ENCODE data around the gene DIO1.
A peak's percentile ranks its signal among the peaks of the same experiment; 100 is the strongest.

The DIO1 gene

DNA sequence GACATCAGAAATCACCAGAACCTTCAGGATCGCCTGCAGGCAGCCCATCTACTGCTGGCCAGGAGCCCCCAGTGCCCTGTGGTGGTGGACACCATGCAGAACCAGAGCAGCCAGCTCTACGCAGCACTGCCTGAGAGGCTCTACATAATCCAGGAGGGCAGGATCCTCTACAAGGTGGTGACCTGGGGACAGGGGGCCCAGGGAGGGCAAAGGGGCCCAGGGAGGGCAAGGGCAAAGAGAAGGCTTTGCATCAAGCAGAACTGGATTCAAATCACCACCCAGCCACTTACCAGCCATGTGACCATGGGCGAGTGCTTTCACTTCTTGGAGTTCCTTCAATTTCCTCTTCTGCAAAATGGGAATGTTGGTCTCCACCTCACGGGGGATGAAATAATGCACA, 12.1 kb downstream of the DIO1 start:
- no peak for DNase-seq (ENCODE audit: insufficient read length, low spot score)
- FAIRE-seq: no peak
- no peak for TF ChIP-seq POLR2A (IDR thresholded peaks at IDR 0.05; ENCODE audit: low read depth, low read length)

DNA sequence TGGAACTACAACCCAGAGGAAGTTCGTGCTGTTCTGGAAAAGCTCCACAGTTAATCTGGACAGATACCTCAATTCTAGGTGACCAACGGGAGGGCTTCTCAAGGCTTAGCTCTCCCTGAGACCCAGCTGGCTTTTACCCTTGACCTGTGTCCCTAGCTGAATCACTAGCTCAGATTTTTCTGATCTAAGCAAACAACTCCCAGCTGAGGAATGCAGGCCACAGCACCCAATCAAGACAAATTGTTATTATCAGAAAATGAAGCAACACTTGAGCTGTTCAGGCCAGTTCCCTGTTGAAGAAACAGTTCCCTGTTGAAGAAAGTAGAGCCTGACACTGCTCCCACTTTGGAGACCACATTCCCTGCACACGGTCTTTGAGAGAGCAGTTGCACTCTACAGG, 16.0 kb downstream of the DIO1 start:
- no peak for TF ChIP-seq POLR2A (IDR thresholded peaks at IDR 0.05; ENCODE audit: low read depth, low read length)
- DNase-seq (ENCODE audit: insufficient read length, low spot score) (no peak), FAIRE-seq (no peak)

DNA sequence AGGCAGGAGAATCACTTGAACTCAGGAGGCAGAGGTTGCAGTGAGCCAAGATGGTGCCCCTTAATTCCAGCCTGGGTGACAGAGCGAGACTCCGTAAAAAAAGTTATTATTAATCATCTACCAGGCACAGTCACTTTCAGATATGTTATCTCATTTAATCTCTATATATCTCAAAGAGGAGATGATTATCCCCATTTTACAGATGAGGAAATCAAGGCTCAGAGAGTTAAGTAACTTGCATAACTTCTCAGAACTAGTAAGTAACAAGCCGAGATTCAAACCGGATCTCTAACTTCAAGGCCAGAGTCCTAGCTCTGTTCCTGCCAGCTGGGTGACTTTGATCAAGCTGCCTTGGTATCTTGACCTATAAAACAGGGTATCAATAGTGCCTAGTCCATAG, 17.5 kb downstream of the DIO1 start:
- FAIRE-seq (no peak), DNase-seq (ENCODE audit: insufficient read length, low spot score) (no peak)
- TF ChIP-seq POLR2A (IDR thresholded peaks at IDR 0.05; ENCODE audit: low read depth, low read length): no peak

DNA sequence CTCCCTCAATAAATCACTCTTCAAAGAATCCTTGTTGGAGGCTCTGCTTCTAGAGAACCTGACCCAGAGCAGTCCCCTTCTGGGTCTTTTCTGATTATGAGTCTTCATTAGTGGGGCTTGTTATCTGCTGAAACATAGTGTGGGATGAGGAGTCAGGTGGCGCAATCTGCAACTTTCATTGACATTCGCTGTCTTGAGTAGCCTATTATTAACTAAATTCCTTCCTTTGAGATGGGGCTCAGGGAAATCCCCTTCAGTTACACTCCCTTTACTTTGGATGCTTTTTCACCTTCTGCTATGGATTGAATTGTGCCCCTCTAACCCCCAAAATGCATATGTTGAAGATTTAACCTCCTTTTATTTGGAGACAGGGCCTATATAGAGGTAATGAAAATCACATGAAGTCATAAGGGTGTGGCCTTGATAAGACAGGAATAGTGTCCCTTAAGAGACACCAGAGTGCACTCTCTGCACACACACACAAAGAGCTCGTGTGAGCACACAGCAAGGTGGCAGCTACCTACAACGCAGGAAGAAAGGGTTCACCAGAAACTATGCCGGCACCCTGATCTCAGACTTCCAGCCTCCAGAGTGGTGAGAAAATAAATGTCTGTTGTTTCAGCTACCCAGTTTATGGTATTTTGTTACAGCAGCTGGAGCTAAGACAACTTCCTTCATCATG, 19.5 kb downstream of the DIO1 start:
- no peak for DNase-seq (ENCODE audit: insufficient read length, low spot score)
- TF ChIP-seq POLR2A (IDR thresholded peaks at IDR 0.05; ENCODE audit: low read depth, low read length): no peak
- no peak for FAIRE-seq

DNA sequence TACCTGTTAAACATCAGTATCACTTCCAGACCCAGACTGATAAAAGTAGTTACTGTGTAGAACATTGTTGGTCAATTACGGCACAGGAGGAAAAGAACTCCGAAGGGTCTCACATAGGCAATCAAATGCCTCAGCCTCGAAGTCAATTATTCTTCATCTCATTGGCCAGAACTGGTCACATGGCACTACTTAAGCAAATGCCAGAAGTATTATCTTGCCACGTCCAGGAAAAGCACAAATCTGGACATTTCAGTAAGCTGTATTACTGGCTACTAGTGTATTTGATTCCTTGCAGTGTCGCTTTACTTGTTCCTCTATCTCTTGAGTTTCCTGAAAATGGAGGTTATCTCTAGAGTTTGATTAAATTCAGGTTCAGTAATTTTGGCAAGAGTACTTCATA, 24.4 kb downstream of the DIO1 start:
- DNase-seq (ENCODE audit: insufficient read length, low spot score) (no peak), FAIRE-seq (no peak)
- TF ChIP-seq POLR2A (IDR thresholded peaks at IDR 0.05; ENCODE audit: low read depth, low read length): no peak

DNA sequence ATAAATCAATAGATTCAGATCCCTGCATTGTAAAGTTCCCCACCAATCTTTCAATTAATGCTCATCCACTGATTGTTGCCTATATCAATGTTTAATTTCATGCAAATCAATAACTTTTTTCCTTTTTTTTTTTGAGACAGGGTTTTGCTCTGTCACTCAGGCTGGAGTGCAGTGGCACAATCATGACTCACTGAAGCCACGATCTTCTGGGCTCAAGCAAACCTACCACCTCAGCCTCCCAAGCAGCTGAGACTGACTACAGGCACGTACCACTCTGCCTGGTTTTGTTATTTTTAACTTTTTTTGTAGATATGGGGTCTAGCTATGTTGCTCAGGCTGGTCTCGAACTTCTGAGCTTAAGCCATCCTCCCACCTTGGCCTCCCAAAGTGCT, 25.7 kb downstream of the DIO1 start:
- TF ChIP-seq POLR2A (IDR thresholded peaks at IDR 0.05; ENCODE audit: low read depth, low read length): no peak
- no peak for FAIRE-seq
- no peak for DNase-seq (ENCODE audit: insufficient read length, low spot score)

DNA sequence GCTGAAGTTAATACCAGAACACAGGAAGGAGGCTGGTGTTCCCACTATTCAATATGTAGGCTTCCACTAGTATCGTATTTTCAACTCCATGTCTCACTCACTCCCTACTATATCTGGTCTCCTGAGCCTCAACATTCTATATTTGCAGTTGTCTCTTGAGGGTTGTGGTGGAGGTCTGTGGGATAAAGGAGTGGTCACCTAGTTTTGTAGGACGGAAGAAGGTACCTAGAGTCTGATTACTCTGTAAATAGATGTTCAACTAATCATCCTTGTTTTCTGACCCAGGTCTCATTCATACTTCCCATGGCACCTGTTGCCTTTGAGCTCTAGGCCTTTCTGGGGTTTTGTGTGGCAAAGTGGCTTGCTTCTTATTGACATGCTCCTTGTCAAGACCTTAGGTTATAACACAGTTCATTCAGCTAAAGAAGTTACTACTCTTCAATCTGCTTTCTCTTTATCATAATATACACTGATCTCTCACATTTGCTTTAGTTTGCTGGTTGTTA, 33.4 kb downstream of the DIO1 start:
- no peak for FAIRE-seq
- no peak for DNase-seq (ENCODE audit: insufficient read length, low spot score)
- TF ChIP-seq POLR2A (IDR thresholded peaks at IDR 0.05; ENCODE audit: low read depth, low read length): no peak

DNA sequence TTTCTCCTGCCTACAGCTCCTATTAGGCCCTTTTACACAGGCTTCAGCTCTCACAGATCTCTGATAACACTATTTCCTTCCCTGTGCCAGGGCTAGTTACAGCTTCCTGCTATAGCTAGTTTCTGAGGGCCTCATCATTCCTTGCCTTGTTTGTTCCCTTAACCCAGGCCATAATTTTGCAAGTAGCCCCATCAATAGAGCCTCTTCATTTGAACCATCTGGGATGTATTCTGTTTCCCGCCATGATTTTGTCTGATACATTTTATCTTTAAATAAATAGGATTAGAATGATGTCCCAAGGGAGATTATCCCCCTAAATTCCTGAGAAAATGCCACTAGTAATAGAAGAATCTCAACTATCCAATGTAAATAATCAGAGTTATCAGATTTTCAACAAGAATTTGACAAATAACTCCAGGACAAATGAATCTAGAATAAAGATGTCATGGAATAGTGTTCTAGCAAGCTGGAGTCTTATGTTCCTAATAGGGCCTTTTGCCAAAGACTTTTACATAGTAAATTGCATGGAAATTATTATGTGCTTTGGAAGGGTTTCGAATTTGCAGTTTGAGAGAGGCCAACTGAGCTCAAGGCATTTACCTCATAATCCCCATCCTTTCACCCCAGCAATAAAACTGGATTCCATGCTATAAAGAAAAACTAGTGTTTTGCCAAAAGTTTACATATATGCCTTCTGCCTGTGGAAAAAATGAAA, 35.4 kb downstream of the DIO1 start:
- TF ChIP-seq POLR2A (IDR thresholded peaks at IDR 0.05; ENCODE audit: low read depth, low read length): no peak
- no peak for FAIRE-seq
- DNase-seq (ENCODE audit: insufficient read length, low spot score): no peak

DNA sequence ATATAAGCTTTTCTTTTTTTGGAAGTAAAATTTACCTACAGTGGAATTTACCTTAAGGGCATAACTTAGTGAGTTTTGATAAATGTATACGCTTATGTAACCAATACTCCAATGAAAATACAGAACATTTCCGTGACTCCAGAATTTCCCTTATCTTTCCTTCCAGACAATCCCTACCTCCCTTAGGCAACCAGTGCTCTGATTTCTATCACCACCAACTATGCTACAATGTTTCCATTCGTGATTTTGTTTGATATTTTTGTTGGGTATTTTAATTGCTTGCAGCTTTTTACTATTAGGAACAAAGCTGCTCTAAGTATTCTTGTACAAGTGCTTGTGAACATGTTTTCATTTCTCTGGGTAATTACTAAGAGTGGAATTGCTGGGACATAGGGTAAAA, 36.9 kb downstream of the DIO1 start:
- DNase-seq (ENCODE audit: insufficient read length, low spot score) (no peak), FAIRE-seq (no peak)
- TF ChIP-seq POLR2A (IDR thresholded peaks at IDR 0.05; ENCODE audit: low read depth, low read length): no peak

DNA sequence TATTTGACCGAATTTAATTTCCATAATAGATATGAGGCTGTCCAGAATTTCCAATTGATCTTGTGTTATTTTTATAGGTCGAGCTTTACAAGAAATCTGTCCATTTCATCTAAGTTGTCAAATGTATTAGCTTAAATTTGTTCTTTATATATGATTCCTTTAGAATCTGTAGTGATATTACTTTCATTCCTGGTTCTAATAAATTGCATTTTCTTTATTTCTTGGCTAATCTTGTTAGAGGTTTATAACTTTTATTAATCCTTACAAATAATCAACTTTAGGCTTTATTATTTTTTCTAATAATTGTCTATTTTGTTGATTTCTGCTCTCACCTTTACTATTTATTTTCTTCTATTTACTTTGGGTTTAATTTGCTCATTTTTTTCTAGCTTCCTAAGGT, 37.5 kb downstream of the DIO1 start:
- FAIRE-seq (no peak), DNase-seq (ENCODE audit: insufficient read length, low spot score) (no peak)
- TF ChIP-seq POLR2A (IDR thresholded peaks at IDR 0.05; ENCODE audit: low read depth, low read length): no peak

DNA sequence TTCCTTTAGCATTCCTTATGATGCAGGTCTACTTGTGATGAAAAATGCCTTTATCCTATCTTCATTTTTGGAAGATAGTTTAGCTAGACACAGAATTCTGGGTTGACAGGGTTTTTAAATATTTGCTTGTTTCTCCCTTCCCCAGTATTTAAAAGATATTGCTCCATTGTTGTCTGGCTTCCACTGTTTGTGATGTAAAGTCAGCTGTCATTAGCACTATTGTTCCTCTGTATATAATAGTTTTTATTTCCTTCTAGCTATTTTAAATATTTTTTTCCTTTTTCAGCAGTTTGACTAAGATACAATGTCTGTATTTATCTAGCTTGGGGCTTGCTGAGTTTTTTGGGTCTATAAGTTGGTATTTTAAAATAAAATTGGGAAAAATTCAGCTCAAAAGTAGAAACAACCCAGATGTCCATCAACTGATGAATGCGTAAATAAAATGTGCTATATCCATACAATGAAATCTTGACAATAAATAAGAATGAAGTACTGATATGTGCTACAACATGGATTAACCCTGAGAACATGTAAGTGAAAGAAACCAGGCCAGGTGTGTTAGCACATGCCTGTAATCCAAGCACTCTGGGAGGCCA, 40.3 kb downstream of the DIO1 start:
- no peak for FAIRE-seq
- no peak for TF ChIP-seq POLR2A (IDR thresholded peaks at IDR 0.05; ENCODE audit: low read depth, low read length)
- DNase-seq (ENCODE audit: insufficient read length, low spot score): no peak

DNA sequence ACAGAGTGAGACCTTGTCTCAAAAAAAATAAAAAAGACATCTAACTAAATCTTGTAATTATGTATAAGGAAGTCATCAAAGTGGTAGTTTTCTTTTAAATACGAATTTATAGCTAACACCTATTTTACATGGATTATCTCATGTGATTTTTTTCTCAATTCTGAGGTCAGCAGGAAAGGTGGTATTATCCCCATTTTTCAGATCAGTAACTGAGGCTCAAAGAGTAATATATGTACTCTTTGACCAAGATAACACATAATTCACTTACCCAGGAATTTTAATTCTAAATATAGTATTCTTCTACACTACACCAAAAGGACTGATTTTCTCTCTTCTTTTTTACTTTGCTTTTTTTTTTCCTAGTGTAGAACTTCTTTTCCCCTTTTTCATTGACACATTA, 42.4 kb downstream of the DIO1 start:
- DNase-seq (ENCODE audit: insufficient read length, low spot score): no peak
- FAIRE-seq: no peak
- no peak for TF ChIP-seq POLR2A (IDR thresholded peaks at IDR 0.05; ENCODE audit: low read depth, low read length)

DNA sequence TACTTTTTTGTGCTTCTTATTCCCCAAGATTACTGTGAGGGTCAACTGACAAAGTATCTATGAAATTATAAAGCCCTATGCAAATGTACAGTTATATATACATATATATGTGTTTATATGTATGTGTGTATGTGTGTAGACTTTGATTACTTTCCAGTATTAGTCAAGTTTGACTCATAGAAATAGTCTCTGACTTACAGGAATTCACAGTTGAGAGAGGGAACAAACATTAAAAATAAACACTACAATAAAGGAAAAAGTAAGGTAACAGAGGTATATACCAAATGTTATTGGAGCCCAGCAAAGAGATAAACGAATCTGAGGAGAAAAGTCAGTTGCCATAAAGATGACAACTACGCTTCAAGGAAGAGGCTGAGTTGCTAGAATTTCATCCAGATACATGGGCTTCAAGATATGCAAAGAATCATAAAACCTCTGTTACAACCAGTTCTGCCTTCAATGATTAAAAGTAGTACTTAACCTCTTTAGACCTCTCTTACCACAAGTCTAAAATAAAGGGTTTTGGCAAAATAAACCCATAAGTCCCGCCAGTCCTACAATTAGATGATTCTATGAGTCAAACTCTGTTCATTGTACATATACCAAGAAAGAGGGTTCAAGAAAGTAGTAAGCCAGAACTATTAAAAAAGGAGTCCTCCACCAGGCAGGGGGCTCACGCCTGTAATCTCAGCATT, 44.3 kb downstream of the DIO1 start:
- DNase-seq (ENCODE audit: insufficient read length, low spot score) (no peak), FAIRE-seq (peak; percentile 57)
- no peak for TF ChIP-seq POLR2A (IDR thresholded peaks at IDR 0.05; ENCODE audit: low read depth, low read length)
